ENCODE results near the gene VOPP1.

VOPP1 gene

GRCh38 chr7:55504967-55505658 is 67.2 kb downstream of the VOPP1 start:
- DNase-seq: no peak

GRCh38 chr7:55504093-55504859 is 68.0 kb downstream of the VOPP1 start:
- DNase-seq: no peak

DNA sequence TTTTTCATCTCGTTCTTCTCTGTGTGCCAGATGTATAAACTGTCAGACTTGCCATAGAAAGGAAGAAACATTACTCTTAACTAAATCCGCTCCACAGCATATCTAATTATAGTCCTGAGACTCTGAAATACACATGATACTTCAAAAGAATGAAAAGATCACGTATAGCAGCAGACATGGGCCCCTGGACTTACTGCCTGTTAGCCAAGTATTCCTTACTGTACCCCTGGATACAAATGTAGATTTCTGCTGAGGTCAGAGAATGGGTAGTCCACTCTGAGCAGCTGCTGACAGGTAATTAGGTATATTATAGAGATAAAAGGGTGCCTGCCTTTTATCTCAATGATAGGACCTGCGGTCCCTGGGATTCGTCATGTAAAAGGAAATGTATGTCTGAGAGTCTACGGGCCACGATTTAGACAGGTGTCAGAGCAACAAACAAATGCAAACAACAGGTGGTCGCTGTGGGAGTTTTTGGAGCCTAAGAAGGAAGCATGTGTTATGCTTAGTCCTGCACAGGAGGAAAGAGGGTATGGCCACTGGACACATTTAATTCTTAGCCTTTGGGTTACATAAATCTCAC is 69.4 kb downstream of the VOPP1 start:
- no peak for DNase-seq

DNA sequence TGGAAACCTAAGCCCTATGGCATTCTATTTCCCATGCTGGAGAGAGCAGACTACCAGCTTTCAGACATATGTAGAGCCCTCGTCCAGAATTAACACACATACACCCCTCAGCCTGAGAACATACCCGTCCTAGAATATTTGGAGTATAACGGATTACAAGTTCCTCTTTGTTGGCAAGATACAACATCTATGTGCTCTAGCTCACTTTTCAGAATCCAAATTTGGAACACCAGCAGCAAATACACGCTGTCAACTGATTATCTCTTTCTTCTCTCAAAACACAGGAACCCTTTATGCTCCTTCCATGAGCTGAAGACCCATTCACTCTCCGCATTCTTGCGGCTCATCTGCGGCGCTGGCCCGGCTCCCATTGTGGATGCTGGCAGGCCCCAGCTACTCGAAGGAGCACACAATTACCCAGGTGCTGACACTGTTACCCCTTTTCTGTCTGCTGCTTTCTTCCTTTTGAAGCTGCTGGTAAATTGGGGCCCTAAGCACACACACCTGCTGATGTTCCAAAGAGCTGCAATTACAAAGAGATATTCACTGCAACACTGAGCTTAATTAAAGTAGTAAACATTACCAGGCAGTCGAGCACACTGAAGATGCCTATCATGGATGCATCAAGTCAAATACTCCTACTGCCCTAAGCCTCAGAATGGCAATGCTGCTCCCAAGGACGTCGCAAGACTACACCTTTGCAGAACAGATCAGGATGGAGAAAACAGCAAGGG is 70.0 kb downstream of the VOPP1 start:
- DNase-seq: no peak

DNA sequence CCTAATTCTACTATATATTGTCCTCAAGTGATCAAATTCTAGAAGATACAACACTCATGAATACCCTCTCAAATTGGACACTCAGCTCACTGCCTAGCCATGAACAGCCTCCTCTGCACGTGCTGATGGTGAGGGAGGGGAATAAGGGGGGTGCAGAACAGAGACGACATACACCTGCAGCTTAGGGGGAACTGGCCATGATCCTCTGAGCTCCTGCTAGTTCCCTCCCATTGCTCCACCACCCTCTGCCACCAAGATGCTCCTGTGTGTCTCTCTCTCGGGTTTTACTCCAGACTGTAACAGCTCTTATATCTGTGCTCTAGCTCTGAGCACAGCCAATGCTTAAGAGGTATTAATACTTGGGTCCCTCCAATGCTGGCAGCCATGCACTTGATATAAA is 70.7 kb downstream of the VOPP1 start:
- DNase-seq: no peak

DNA sequence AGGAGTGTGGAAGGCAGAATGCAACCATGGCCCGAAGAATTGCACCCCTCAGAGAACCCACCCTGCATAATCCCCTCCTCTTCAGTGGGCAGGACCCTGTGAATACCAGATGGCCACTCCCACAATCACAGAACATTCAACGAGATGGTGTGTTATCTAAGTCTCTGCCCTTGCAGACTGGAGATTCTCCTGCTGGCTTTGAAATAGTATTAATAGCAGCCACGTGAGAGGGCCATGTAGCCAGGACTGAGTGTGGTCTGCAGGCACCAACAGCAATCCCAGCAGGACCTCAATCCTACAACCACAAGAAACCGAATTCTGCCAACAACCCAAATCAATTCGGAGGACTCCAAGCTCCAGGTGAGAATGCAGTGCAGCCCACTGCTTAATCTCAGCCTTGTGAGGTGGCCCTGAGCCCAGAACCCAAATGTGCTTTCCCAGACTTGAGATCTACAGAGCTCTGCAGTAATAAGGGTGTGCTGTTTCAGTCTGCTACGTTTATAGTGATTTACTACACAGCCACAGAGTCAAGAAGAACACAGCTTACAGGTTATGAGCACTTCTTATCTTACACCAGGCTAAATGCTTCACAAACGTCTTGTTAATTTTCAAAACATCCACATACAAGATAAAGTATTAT is 72.1 kb downstream of the VOPP1 start:
- DNase-seq: no peak

DNA sequence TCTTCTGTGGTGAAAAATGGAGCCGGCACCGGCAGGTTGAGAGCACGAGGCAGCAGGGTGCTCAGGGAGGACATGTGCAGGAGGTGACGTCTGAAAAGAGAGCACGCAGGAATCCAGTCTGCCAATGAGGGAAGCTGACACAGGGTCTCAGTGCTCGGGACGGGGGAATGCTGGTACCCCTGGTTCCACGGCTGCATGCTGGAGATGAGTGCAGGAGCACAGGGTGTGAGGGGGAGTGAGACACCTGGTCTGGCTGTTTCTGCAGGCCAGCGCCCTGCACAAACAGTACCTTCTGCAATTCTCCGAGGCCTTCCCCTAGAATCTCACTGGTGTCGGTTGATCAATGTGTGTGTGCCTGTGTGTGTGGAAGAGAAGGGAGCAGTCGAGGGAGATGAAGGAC is 72.7 kb downstream of the VOPP1 start:
- no peak for DNase-seq

GRCh38 chr7:55498770-55499169 is 73.5 kb downstream of the VOPP1 start:
- DNase-seq: no peak

DNA sequence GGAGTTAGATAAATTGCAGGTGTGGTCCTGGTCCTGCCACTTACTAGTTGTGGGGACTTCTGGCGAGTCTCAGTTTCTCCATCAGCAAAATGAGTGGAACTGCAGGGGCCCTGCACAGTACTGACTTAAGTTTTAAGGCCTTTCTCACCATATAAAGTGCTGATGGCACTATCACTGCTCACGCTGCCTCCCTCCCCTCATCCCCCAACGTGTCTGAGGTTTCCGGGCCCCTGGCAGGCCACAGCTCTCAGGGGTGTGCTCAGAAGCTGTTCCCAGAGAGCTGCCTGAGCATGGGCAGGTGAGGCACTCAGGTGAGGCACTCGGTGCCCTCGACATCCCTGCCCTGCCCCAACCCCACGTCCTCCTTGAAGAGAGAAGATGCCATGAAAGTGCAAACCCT is 74.2 kb downstream of the VOPP1 start:
- DNase-seq: no peak

DNA sequence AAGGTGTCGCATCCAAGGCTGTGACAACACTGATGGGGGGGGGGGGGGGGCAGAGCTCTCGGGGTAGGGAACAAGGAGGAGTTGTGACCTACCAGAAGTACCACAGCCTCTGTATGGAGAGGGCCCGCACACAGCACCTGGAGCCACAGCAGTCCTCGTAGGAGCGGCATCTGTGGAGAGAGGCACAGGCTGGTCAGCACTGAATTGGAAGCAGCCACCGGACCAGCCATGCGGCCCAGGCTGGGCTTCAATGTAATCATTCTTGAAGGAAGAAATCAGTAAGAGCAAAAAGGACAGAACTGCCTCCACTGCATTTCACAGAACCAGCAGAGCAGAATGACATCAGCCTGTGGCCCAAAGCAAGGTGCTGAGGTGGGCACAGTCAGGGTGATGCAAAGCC is 74.8 kb downstream of the VOPP1 start:
- DNase-seq: no peak

DNA sequence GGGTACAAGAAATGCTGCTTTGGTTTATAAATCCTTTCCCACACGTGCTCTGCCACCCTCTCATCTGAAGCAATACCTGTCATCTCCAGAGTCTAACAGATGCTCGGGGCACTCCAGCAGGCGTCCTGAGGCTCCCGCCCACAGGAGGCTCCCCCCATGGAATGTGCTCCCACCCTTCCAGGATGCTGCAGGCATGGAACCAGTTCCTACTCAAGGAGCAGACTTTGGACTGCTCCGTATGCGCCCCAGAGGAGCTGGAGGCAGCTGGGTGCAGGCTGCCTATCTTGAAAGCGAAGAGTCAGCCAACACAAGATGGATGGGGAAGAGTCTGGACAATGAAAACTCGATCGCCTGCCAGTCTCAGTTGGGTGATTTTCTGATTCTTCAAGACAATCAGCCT is 75.4 kb downstream of the VOPP1 start:
- DNase-seq: no peak

- DNase-seq: no peak
Observed at GRCh38 chr7:55494951-55495350, 77.4 kb downstream of the VOPP1 start.

GRCh38 chr7:55493408-55493807 is 78.9 kb downstream of the VOPP1 start:
- DNase-seq: no peak

DNA sequence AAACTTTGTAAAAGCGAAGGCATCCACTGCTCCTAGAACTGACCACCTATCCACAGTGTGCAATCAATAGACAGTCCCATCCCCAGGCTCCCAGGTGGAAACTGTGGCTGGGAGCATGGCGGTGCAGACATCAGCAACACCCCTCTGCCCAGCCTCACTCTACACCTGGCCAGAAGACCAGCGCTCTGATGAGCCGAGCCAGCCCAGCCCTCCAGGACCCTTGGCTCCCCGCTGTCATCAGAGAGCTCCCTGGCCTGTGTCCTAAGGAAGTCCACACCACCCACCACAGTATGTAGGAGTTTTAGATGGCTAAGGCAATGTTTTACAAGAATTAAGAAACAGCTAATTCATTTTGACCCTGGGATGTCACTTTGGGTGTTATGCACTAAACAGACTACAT is 81.0 kb downstream of the VOPP1 start:
- no peak for DNase-seq

DNA sequence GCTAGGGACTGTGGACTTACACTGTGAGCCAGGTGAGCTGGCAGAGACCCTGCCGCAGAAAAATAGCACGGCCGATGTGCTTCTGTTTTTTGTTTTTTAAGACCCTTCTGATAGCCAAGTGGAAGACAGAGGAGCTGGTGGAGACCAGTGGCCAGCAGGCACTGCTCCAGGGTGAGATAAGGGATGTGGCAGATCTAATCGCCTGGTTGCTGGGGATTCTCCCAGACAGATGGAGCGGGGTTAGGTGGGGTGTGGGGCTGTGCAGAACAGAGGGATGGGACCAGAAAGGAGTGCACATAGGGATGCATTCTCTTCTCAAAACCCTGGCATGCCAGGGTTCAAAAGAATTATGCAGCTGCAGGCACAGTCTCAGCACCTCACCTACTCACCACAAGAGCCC is 82.2 kb downstream of the VOPP1 start:
- no peak for DNase-seq

DNA sequence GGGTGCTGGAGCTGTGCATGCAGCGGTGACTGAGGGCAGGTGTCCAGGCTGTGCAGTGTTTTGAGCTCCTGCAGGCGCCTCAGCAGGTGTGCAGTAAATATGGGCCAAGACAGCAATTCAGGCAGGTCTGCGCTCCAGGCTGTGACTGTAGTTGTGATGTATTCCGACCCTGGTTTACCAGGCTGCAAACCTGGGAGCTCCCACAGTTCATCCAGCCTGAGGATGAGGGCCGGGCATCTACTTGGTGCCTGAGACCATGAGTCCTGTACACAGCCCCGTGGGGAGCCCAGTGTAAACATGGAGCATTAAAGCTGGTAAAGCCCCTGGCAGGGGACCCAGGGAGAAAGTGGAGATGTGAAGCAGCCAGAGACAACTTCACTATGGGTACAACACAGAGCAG is 82.8 kb downstream of the VOPP1 start:
- no peak for DNase-seq

- DNase-seq: no peak
Observed at GRCh38 chr7:55488804-55489340, 83.4 kb downstream of the VOPP1 start.

GRCh38 chr7:55488216-55488615 is 84.1 kb downstream of the VOPP1 start:
- no peak for DNase-seq

- no peak for DNase-seq
Observed at GRCh38 chr7:55486991-55487390, 85.3 kb downstream of the VOPP1 start.

DNA sequence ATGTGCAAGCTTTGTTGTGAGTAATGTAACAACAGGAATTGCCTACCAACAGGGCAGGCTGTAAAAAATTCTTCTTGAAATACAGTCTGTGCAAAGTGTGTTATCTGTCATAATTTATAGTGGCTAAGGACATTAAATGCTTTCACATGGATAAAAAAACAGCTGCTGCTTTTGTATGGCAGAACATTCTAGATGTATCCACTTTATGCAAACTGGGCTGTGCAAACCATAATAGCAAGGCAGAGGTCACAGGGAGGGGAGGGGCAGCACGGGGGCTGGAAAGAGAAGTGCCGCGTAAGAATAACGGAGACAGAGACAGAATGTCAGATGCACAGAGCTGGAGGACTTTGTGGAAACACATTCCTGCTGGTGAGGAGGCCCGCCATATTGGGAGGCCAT is 86.1 kb downstream of the VOPP1 start:
- DNase-seq: no peak

DNA sequence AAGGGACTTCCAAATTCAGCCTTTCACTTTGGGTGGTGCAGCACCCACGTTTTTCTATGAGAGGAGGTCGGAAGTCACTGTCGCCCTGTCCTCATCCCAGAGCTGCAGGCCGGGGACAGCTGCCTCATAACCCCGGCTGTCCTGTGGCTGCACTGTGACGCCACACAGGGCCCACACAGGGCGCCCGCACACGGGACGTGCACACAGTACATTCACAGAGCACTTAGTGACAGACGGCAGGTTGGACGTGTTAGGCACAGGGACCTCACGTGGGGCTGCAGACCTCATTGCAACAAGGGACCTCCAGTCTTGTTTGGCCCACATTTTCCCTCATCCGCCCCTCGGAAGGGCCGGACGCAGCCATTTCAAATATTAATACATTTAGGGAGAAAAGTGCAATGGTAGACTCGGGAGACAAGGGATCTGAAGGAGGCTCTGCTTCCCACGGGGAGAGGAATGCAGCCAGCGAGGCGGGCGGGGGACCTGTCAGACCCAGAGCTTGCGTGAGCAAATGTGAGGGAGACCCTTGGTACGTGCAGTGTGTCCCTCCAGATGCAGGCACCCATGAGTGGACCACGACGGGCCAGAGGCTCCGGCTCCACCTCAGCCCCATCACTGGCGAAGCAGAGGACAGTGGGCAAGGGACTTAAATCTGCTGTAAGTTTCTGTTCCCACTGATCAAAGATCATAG is 86.7 kb downstream of the VOPP1 start:
- no peak for DNase-seq

- DNase-seq: no peak
Observed at GRCh38 chr7:55484834-55485233, 87.5 kb downstream of the VOPP1 start.
